GM18517 (cell line): ENCODE results near the gene METTL25B.
A peak's percentile ranks its signal among the peaks of the same experiment; 100 is the strongest.

Experiments
- ATAC-seq: cut with Tn5 transposase; IDR thresholded peaks from one replicate; pipeline ENCODE4 v1.9.1; 2021; ENCODE audit warnings: mild to moderate bottlenecking, moderate library complexity; ENCODE audit not compliant: unreplicated experiment

METTL25B gene

DNA sequence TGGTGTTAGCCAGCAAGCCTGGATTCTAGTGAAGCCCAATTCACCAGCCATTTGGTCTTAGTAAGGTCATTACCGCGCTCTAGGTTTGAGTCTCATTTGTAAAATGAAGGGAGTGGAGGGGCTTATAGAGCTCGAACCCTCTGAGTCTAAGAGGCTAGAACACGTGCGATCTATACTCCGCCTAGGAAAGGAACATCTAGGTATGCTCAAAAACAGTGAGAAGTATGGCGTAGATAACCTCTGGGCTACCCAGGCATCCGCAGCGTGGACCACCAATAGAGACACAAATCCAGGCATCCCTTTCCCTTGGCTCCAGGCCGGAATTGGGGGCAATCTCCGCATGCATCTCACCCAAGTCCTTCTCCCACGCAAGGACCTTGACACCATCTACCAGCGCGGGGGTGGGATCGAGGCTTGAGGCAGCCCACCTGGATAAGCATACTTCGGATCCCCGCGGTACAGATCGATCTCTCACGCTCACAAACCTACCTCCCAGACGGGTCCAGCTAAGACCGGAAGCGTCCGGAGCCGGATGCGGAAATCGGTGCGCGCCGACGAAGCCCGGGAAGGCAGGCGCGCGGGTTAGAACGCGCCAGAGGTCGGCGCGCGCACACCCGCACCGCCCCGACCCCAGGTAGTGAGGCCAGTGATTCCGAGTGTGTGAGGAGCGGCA lies at the start of gene METTL25B:
METTL25B (plus strand) TSS at position 544 of the 673 bp plus-strand sequence. CDS start 636 bp downstream, outside the sequence.
- ATAC-seq: peak; percentile 38

GRCh38 chr1:156680056-156680455 lies 48.2 kb upstream of the METTL25B start:
- no peak for ATAC-seq

DNA sequence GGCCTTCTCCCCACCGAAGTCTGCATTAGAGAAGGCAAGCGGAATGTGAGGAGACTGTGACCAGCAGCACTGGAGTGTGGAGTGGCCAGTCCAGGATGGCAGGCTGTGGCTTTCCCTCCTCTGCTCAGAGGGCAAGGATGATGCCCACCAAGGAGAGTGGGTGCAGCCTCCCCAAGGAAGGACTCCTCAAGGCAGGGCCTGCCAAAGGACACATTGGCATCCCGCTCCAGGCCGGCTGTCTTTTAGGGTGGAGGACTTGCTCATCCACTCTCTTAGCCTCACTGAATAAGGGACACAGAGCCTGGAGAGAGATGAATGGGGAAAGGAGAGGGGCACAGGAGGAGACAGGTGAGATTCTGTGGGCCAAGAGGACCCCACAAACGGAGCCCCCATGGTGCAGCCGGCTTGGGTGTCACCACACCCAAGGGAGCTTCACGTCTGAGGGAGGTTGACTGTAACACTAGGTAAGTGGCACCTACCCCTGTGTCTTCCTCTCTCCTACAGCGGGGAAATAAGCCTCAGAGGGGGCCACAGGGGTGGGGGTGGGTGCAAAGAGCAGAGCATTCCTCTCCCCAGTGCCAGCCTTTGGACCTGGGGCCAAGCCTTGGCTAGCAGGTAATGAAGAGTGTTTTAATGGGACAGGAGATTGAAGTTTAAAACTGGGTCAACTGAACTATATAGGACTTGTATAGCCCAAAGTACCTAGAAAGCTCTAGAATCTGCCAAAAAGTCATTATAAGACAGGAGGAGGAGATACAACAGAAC lies 46.9 kb upstream of the METTL25B start:
- no peak for ATAC-seq

DNA sequence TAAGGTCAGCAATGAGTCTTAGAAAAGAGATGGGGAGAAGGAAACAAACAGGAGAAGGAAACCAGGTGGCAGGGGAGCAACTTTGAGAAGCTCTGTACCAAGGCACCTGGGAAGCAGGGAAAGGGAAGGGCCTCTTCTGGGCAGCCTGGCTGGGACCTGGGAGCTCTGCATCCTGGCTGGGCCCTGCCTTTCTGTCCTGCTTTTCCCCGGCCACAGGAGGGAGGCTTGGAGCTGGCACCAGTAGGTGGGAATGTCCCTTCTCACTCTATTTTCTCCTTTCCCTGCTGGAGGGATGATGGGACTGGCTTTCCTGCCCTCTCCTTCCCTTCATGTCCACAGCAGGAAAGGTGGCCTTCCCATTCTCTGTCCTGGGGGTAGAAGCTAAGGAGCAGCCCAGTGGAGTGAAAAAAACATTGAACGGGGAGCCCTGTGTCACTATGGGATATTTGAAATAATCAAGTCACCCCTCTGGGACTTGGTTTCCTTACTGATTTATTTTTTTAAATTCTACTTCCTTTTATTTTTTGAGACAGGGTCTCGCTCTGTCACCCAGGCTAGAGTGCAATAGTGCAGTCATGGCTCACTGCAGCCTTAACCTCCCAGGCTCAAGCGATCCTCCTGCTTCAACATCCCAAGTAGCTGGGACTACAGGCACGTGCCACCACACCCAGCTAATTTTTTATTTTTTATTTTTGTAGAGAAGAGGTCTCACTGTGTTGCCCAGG lies 45.9 kb upstream of the METTL25B start:
- ATAC-seq: no peak

DNA sequence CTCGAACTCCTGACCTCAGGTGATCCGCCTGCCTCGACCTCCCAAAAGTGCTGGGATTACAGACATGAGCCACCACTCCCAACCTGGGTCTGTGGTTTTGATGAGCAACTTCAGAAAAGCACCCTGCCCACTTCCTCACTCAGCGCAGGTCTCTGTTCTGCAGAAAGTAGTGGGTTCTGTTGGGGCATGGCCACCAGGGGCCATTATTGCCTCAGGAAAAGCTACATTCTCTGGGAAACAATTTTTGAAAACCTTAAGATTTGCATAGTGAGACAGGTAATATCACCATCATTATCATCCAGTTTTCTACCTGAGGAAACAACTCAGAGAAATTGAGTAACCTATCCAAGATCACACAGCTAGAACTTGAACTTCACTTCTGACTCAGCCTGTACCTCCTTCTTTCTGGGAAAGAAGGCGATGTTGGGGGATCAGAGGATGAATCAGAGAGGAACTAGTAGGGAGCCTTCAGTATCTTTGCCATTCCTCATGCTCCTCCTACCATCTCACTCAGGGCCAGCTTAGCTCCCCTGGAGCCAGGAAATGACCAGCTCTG lies 44.0 kb upstream of the METTL25B start:
- no peak for ATAC-seq

- ATAC-seq: no peak
These were observed 39.0 kb upstream of the METTL25B start for GRCh38 chr1:156689035-156689952.

GRCh38 chr1:156689953-156690674 lies 38.2 kb upstream of the METTL25B start:
- no peak for ATAC-seq

GRCh38 chr1:156690675-156691036 lies 37.6 kb upstream of the METTL25B start:
- ATAC-seq: no peak

- no peak for ATAC-seq
These were observed 37.1 kb upstream of the METTL25B start for GRCh38 chr1:156691191-156691590.

DNA sequence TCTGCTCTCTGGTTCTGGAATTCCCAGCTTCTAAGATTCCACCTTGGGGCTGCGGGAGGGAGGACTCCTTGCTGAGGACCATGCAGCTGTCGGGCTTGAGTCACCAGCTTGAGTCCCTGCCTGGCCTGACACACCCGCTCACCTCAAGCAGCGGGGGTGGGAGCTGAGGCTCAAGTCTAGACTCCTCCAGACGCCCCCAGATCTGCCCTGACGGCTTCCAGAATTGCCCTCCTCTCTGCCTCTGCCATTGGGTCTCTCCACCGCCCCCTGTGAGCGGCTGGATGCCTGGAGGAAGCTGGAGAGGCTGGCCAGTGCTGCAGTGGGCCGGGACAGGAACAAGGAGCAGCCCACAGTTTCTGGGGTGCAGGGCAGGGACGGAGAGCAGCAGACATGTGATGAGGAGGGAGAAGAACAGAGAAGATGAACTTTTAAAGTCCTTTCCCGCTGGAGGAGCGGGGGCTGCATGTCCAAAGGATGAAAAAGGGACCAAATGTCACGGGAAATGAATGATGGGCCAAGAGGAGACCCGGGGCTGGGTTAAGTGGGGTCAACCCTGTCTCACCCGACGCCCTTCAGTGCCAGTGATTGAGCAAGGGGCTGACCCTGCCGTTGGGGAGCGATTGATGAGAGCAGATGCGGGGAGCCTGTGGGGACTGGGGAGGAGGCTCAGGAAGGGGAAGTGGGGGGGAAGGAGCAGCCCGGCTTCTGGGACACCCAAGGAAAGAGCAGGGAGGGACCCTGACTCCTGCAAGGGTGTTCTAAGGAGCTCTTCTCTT lies 36.4 kb upstream of the METTL25B start:
- ATAC-seq: no peak

- no peak for ATAC-seq
These were observed 35.8 kb upstream of the METTL25B start for GRCh38 chr1:156692441-156692924.

DNA sequence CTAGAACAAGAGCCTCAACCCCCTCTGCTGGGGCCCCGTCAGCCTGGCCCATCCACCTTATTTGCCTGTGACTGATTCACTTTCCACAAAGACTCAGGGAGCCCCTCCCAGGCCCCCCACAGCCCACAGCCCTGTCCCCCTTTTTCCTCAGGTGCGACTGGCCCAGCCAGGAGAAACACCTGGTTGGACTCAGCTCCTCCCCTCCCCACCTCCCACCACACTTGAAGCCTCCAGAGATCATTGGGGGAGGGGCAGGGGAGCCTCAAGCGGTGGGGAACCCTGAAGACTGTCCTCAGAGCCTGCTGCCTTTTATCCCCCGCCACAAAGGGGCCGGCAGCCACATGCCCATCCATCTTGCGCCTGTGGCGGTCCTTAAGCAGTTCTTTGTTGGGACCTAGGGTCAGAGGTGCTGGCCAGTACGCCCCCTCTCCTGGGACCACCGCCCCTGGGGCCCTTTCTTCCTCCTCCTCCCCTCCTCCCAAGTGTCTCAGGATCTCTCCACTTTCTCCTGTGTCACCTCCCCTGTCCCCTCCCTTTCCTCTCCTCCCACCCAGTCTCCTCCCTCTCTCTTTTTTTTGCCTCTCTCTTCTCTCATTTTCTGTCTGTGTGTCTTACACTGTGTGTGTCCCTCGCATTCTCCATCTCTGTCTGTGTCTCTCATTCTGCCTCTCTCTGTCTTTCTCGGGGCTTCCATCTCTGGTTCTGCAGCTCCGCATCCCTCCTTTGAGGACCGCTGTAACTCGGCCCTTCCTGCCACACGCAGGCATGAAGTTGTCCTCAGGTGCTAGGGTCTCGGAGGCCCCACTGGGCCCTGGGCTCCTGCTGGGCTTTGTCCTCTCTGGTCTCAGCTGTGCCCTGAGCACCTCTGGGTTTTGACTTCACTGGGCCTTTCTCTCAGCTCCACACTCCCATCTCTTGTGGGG lies 35.1 kb upstream of the METTL25B start:
- ATAC-seq: no peak

DNA sequence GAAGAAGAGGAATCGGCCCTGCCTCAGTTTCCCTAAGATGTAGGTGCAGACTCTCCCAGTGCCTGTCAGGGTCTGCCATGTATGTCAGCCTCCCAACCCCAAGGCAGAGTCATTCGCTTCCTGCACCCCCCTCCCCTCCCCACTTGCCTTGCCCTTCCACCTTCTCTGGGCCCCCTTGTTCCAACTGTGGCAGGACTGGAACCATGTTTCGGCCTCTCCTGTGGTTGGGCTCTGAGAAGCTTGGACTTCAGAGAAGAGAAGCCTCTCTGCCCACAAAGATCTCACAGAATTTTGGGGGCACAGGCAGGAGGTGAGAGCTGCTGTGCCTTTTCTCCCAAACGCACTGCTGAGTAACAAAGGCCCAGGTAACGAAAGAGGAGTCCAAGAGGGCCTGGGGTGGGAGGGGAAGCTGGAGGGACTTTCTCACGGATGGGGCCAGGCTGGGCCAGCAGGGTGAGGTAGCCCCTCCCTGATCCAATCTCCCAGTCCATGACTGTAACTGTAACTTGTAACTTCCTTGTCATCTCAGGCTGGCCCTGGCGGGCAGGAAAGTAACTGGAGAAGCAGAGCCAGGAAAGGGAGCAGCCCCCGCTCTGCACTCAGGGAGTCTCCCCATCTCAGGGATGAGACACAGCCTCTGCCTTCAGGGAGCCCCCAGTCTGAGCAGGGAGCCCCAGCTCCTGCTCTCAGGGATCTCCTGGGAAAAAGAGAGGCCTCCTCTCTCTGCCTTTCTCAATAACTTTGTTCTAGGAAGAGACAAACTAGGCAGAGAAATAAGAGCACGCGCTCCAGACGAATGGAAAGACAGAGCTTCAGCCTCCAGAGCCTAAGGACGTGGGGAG lies 34.2 kb upstream of the METTL25B start:
- no peak for ATAC-seq

DNA sequence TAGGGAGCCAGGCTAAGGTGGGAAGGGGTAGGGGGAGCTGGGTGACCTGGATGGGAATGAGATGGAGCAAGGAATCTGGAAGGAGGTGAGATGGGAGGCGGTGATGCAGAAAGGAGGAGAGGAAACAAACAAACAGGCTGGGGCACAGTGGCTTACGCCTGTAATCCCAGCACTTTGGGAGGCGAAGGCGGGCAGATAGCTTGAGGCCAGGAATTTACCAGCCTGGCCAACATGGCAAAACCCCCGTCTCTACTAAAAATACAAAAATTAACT lies 33.6 kb upstream of the METTL25B start:
- no peak for ATAC-seq

DNA sequence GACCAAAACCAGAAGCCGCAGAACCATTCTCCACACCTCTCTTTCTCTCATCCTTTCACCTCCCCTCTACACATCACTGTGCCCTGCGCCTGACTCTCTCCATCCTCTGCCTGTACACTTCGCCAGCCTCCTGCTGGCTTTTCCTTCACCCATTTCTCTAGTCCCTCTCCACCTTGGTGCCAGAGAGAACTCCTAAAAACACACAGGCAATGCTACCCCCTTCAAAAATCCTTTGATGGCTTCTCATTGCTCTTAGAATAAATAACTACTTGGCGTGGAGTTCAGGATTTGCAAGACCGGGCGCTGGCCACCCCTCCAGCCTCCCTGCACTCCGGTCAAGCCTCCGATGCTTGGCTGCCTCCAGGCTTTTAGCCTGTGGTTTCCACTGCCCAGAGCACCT lies 31.5 kb upstream of the METTL25B start:
- no peak for ATAC-seq

DNA sequence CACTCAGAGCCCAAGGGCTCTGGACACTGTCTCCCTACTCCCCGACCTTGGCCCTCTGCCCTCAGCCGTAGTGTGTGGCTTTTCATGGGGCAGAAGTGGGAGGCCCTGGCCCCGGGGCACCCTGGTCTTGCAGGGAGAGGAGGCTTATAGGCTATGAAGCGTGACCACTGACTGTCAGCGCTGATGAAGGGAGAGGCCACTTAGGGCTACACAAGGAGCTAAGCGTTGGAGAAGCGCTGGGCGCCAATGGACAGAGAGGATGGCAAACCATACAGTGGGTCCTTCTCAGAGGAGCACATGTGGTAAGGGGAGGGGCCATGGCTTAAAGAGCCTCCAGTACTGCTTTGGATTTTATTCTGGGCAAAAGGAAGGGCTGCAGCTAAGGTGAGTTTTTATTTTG lies 30.8 kb upstream of the METTL25B start:
- ATAC-seq: no peak

GRCh38 chr1:156698995-156699394 lies 29.3 kb upstream of the METTL25B start:
- ATAC-seq: no peak
